Panc1 (cell line): ENCODE data around the gene CCT6A. TPM values are rescaled to one million over a fixed set of nuclear protein-coding genes. Genes with fewer than 3 reads are reported as not detected.
"Not testable (repeated sequence)": the region's sequence is repeated elsewhere in the genome, so short reads cannot be mapped to it uniquely, and the experiment has no call there.

Experiments used
- ATAC-seq: fragments of 200-7000 bp; cut with Tn5 transposase; 2 replicates; pipeline ENCODE4 v1.9.1; 2020; ENCODE audit warnings: mild to moderate bottlenecking, moderate library complexity
- BruUV-seq: library from RNA; stranded (reverse); fragments of 400-500 nt; replicated peaks from 2 replicates; lab custom pipeline; 2021; lab: Mats Ljungman, UMichigan
- CTCF ChIA-PET: fragments of 300-600 bp; sonication (Branson Sonifier 250); formaldehyde crosslinking; loops from one replicate; lab custom pipeline; 2022; ENCODE audit warnings: antibody characterized with exemption; lab: Charles Lee
- POLR2A ChIA-PET: fragments of 300-600 bp; sonication (Branson Sonifier 250); formaldehyde crosslinking; loops from one replicate; lab custom pipeline; 2022; ENCODE audit warnings: antibody characterized with exemption; lab: Charles Lee
- DNase-seq: peaks from one replicate; pipeline ENCODE4 v3.0.0-alpha.2; 2010; ENCODE audit warnings: low read depth, low spot score
- H3K27ac ChIP-seq: 2 replicates; pipeline ENCODE4 v1.5.1; 2011; ENCODE audit warnings: mild to moderate bottlenecking, low read length, inconsistent platforms
- H3K27me3 ChIP-seq: fragments of 200-500 bp; sonication (Bioruptor generic); 2 replicates; pipeline ENCODE4 v1.6.0; 2014; ENCODE audit warnings: low read length, inconsistent platforms; ENCODE audit not compliant: control insufficient read depth, insufficient read depth
- H3K36me3 ChIP-seq: fragments of 200-500 bp; sonication (Bioruptor generic); 2 replicates; pipeline ENCODE4 v1.5.1; 2014; ENCODE audit warnings: inconsistent platforms, mild to moderate bottlenecking, low read length, moderate library complexity; ENCODE audit not compliant: control insufficient read depth, insufficient read depth
- H3K4me1 ChIP-seq: 2 replicates; pipeline ENCODE4 v1.5.1; 2011; ENCODE audit warnings: inconsistent platforms, mild to moderate bottlenecking, low read length, moderate library complexity; ENCODE audit not compliant: control insufficient read depth, insufficient read depth
- H3K4me3 ChIP-seq, 2 experiments: 2 replicates each; pipeline ENCODE4 v1.5.1; 2011 to 2012; ENCODE audit warnings: low read depth in 2 of 2, low read length in 2 of 2, mild to moderate bottlenecking in 2 of 2, inconsistent platforms in 1 of 2, moderate library complexity in 1 of 2
- H3K9me3 ChIP-seq: fragments of 200-500 bp; sonication (Bioruptor generic); 2 replicates; pipeline ENCODE4 v1.5.1; 2014; ENCODE audit warnings: low read depth, mild to moderate bottlenecking, inconsistent platforms, low read length, moderate library complexity; ENCODE audit not compliant: control insufficient read depth, insufficient read depth
- POLR2AphosphoS5 ChIP-seq: IDR thresholded peaks from 2 replicates; pipeline ENCODE4 v1.6.1; 2012; ENCODE audit warnings: mild to moderate bottlenecking, low read depth, low read length, moderate library complexity
- SIN3A ChIP-seq: IDR thresholded peaks from 2 replicates; pipeline ENCODE4 v1.6.1; 2012; ENCODE audit warnings: low read depth, mild to moderate bottlenecking, low read length, moderate library complexity, borderline replicate concordance; ENCODE audit not compliant: insufficient read depth
- TCF7L2 ChIP-seq: IDR thresholded peaks from 2 replicates; pipeline ENCODE4 v1.6.1; 2011; ENCODE audit warnings: mild to moderate bottlenecking, low read depth, low read length, inconsistent platforms
- in situ Hi-C: cut with HindIII; loops from 2 replicates; pipeline ENCODE4 v1.10.0; 2016; ENCODE audit warnings: low sequenced_read_pairs, low pct_unique_long_range_greater_than_20kb
- intact Hi-C: fragments of 100-400 bp; cut with micrococcal nuclease; formaldehyde crosslinking; loops from one replicate; pipeline ENCODE4 v1.10.0; 2022; ENCODE audit not compliant: unreplicated experiment
- total RNA-seq: library from RNA; stranded (reverse); gene quantifications from one replicate; pipeline ENCODE4 v1.2.1, GENCODE V29; 2021; ENCODE audit not compliant: unreplicated experiment
- TF ChIP-seq, protein P1 (sequence below), 2 experiments: IDR thresholded peaks; 2 replicates each; pipeline ENCODE4 v1.6.1; 2011 to 2012; ENCODE audit warnings: low read depth in 2 of 2, control low read depth in 1 of 2, low read length in 1 of 2, mild to moderate bottlenecking in 1 of 2, moderate library complexity in 1 of 2; ENCODE audit not compliant: insufficient read depth in 1 of 2
- TF ChIP-seq, protein P2 (sequence below): fragments of 450-650 bp; IDR thresholded peaks from 2 replicates; pipeline ENCODE4 v1.5.1; 2017; ENCODE audit warnings: mild to moderate bottlenecking

The CCT6A gene
- total RNA-seq, 1 experiment from 2014 or later: 324 TPM

DNA sequence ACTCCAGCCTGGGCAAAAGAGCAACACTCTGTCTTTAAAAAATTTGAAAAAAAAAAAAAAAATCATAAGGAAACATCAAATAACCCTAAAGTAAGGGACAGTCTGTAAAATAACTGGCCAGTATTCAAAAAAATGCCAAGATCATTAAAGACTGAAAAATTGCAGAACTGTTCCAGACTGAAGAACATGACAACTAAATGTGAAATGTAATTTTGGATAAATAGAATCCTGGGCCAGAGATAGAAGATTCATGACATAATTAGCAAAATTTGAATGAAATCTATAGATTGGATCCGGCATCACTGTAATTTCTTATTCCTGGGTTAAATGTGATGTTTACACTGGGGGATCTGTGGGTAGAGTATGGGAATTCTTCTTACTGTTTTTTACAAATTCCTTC, 3.3 kb upstream of the CCT6A start:
- BruUV-seq: no TSS peak
- peaks cover 23% of the 10 kb centered on the region for H3K4me1 ChIP-seq
- intact Hi-C loops: no loop called here
- TF ChIP-seq, protein P1, sequence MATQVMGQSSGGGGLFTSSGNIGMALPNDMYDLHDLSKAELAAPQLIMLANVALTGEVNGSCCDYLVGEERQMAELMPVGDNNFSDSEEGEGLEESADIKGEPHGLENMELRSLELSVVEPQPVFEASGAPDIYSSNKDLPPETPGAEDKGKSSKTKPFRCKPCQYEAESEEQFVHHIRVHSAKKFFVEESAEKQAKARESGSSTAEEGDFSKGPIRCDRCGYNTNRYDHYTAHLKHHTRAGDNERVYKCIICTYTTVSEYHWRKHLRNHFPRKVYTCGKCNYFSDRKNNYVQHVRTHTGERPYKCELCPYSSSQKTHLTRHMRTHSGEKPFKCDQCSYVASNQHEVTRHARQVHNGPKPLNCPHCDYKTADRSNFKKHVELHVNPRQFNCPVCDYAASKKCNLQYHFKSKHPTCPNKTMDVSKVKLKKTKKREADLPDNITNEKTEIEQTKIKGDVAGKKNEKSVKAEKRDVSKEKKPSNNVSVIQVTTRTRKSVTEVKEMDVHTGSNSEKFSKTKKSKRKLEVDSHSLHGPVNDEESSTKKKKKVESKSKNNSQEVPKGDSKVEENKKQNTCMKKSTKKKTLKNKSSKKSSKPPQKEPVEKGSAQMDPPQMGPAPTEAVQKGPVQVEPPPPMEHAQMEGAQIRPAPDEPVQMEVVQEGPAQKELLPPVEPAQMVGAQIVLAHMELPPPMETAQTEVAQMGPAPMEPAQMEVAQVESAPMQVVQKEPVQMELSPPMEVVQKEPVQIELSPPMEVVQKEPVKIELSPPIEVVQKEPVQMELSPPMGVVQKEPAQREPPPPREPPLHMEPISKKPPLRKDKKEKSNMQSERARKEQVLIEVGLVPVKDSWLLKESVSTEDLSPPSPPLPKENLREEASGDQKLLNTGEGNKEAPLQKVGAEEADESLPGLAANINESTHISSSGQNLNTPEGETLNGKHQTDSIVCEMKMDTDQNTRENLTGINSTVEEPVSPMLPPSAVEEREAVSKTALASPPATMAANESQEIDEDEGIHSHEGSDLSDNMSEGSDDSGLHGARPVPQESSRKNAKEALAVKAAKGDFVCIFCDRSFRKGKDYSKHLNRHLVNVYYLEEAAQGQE (IDR thresholded peaks at IDR 0.05; ENCODE audit: insufficient read depth in 1 of 2, low read depth in 2 of 2, low read length in 1 of 2): no peak
- no peak for TF ChIP-seq POLR2AphosphoS5
- TF ChIP-seq, protein P2, sequence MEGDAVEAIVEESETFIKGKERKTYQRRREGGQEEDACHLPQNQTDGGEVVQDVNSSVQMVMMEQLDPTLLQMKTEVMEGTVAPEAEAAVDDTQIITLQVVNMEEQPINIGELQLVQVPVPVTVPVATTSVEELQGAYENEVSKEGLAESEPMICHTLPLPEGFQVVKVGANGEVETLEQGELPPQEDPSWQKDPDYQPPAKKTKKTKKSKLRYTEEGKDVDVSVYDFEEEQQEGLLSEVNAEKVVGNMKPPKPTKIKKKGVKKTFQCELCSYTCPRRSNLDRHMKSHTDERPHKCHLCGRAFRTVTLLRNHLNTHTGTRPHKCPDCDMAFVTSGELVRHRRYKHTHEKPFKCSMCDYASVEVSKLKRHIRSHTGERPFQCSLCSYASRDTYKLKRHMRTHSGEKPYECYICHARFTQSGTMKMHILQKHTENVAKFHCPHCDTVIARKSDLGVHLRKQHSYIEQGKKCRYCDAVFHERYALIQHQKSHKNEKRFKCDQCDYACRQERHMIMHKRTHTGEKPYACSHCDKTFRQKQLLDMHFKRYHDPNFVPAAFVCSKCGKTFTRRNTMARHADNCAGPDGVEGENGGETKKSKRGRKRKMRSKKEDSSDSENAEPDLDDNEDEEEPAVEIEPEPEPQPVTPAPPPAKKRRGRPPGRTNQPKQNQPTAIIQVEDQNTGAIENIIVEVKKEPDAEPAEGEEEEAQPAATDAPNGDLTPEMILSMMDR: no peak
- no peak for TF ChIP-seq SIN3A
- TF ChIP-seq TCF7L2: no peak
- in situ Hi-C loops: no loop called here
- POLR2A ChIA-PET: no interaction called here
- peaks cover 10% of the 10 kb centered on the region for H3K36me3 ChIP-seq
- peak overlapping the region; percentile 32; the same call in 1 of the 2 replicates for H3K27ac ChIP-seq
- no peak overlapping the region for H3K4me3 ChIP-seq
- no peaks in the 10 kb centered on the region for H3K27me3 ChIP-seq
- no peaks in the 10 kb centered on the region for H3K9me3 ChIP-seq
- DNase-seq: no peak
- no peak for ATAC-seq
- CTCF ChIA-PET: no interaction called here

DNA sequence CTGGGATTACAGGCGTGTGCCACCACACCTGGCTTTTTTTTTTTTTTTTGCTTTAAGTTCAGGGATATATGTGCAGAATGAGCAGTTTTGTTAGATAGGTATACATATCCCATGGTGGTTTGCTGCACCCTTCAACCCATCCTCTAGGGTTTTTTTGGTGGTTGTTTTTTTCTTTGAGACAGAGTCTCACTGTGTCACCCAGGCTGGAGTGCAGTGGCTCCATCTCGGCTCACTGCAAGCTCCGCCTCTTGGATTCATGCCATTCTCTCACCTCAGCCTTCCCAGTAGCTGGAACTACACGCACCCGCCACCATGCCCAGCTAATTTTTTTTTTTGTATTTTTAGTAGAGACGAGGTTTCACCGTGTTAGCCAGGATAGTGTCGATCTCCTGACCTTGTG, 2.8 kb upstream of the CCT6A start:
- ATAC-seq, BruUV-seq, DNase-seq, intact Hi-C loops, CTCF ChIA-PET, H3K4me3 ChIP-seq, H3K9me3 ChIP-seq, in situ Hi-C loops, H3K27me3 ChIP-seq: not testable (repeated sequence)
- POLR2A ChIA-PET: interaction anchor here (0.7 kb wide), 1 partner anchor 540 kb away, joined by 7 read pairs; no protein-coding TSS in a partner anchor
- Histone ChIP-seq H3K4me1 (peaks cover 28% of the 10 kb centered on the region), H3K36me3 (peaks cover 14% of the 10 kb centered on the region), H3K27ac (0 out of 2 replicates have a peak overlapping the region, but pooled peaks have one; percentile 32)

DNA sequence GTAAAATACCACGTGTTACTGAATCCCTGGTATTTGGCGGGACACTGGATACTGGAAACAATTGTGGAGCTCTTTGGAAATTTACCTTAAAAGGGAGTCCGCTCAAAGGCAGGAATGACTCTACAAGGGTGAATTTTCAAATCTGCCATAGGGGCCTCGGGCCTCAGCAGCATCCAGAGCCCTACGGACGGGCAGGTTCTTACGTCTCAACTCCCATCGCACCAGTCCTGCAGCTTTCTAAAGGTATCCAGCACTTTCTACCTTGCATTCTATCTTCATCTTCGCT, 569 bp upstream of the CCT6A start:
- intact Hi-C loops (no loop called here), in situ Hi-C loops (no loop called here)
- Histone ChIP-seq H3K27ac (peak overlapping the region; percentile 99), H3K27me3 (no peaks in the 10 kb centered on the region), H3K4me3 (peak overlapping the region; percentile 93 to 95), H3K9me3 (no peaks in the 10 kb centered on the region), H3K4me1 (peaks cover 45% of the 10 kb centered on the region), H3K36me3 (peaks cover 34% of the 10 kb centered on the region)
- ATAC-seq (no peak; the same call in 1 of the 2 replicates), DNase-seq (no peak)
- BruUV-seq: TSS peak; percentile 94
- CTCF ChIA-PET: interaction anchor here (0.6 to 1.3 kb wide), 4 partner anchors 17 to 47 kb away, joined by 3 to 6 read pairs (median 4); no protein-coding TSS in a partner anchor
- TF ChIP-seq SIN3A (0 out of 2 replicates have a peak, but pooled peaks have one; percentile 78), TCF7L2 (no peak)
- TF ChIP-seq, protein P2: no peak
- POLR2A ChIA-PET: interaction anchor here (0.6 to 1.7 kb wide), 8 partner anchors 11 to 62 kb away, joined by 3 to 13 read pairs (median 6); partner anchors contain the start of genes CHCHD2 and SUMF2
